ENCODE data around the gene ACOX1.

The ACOX1 gene

GRCh38 chr17:76008630-76009425 is 29.9 kb upstream of the ACOX1 start:
- DNase-seq (ENCODE audit: low read depth), result no peak

GRCh38 chr17:76008208-76008607 is 29.2 kb upstream of the ACOX1 start:
- DNase-seq (ENCODE audit: low read depth), result no peak

- no peak for DNase-seq (ENCODE audit: low read depth)
These were observed 28.8 kb upstream of the ACOX1 start for GRCh38 chr17:76007850-76008165.

GRCh38 chr17:76007131-76007849 is 28.3 kb upstream of the ACOX1 start:
- DNase-seq (ENCODE audit: low read depth), result no peak

GRCh38 chr17:76005263-76006149 is 26.5 kb upstream of the ACOX1 start:
- no peak for DNase-seq (ENCODE audit: low read depth)

GRCh38 chr17:76004750-76005262 is 25.8 kb upstream of the ACOX1 start:
- DNase-seq (ENCODE audit: low read depth), result no peak

GRCh38 chr17:76003915-76004314 is 24.9 kb upstream of the ACOX1 start:
- no peak for DNase-seq (ENCODE audit: low read depth)

- no peak for DNase-seq (ENCODE audit: low read depth)
These were observed 23.1 kb upstream of the ACOX1 start for GRCh38 chr17:76002100-76002499.

GRCh38 chr17:76000755-76001521 is 22.0 kb upstream of the ACOX1 start, which contains the start of gene CDK3:
TSS of gene CDK3 (plus strand) at chr17:76000855. CDS start at chr17:76001426, 571 bp downstream.
- no peak for DNase-seq (ENCODE audit: low read depth)

GRCh38 chr17:76000016-76000754 is 21.2 kb upstream of the ACOX1 start:
- no peak for DNase-seq (ENCODE audit: low read depth)

GRCh38 chr17:75998327-75998795 is 19.4 kb upstream of the ACOX1 start:
- DNase-seq (ENCODE audit: low read depth), result no peak

- DNase-seq (ENCODE audit: low read depth), result no peak
These were observed 18.0 kb upstream of the ACOX1 start for GRCh38 chr17:75996665-75997590.

GRCh38 chr17:75995385-75995925 is 16.5 kb upstream of the ACOX1 start:
- no peak for DNase-seq (ENCODE audit: low read depth)

- no peak for DNase-seq (ENCODE audit: low read depth)
These were observed 15.9 kb upstream of the ACOX1 start for GRCh38 chr17:75994802-75995370.

GRCh38 chr17:75991396-75991795 is 12.4 kb upstream of the ACOX1 start:
- no peak for DNase-seq (ENCODE audit: low read depth)

GRCh38 chr17:75987041-75987440 is 8.1 kb upstream of the ACOX1 start:
- DNase-seq (ENCODE audit: low read depth), result no peak

- DNase-seq (ENCODE audit: low read depth), result no peak
These were observed 7.0 kb upstream of the ACOX1 start for GRCh38 chr17:75985986-75986385.

- no peak for DNase-seq (ENCODE audit: low read depth)
These were observed 4.7 kb upstream of the ACOX1 start for GRCh38 chr17:75983501-75984181.
